Prostate gland (tissue), 2 donors: Measurements from ENCODE around the gene RGMA.

Experiments
- POLR2A ChIP-seq: fragments of 450-650 bp; IDR thresholded peaks from one replicate; pipeline ENCODE4 v1.6.1; 2016; ENCODE audit warnings: antibody characterized with exemption, mild to moderate bottlenecking
- TF ChIP-seq, protein P1 (sequence below), 4 experiments: fragments of 200-600 bp in 2 of 4; fragments of 450-650 bp in 2 of 4; sonication (generic) in 2 of 4; IDR thresholded peaks; 1 replicate in 3 of 4; 2 replicates in 1 of 4; pipeline ENCODE4 v1.5.1; 2016 to 2019; ENCODE audit warnings: antibody characterized with exemption in 4 of 4, mild to moderate bottlenecking in 2 of 4, moderate library complexity in 2 of 4

DNA sequence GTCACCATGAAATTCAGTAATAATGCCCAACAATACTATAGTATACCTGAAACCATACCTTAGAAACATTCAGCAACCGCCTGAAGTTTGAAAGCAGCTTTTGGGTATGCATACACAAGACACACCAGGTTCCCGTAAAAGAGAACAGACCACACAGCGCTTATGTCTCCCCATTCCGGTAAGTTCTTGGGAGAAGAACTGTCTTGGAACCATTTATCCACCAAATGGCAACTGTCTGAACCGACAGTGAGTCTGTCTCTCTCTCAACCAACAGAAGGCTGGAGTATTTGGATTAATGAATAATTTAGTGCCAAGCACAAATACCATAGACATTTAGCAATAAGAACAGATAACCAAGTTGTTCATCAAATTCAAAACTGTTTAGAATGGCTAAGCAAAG is 7.6 kb downstream of the RGMA start:
- TF ChIP-seq POLR2A = no peak
- TF ChIP-seq, protein P1, sequence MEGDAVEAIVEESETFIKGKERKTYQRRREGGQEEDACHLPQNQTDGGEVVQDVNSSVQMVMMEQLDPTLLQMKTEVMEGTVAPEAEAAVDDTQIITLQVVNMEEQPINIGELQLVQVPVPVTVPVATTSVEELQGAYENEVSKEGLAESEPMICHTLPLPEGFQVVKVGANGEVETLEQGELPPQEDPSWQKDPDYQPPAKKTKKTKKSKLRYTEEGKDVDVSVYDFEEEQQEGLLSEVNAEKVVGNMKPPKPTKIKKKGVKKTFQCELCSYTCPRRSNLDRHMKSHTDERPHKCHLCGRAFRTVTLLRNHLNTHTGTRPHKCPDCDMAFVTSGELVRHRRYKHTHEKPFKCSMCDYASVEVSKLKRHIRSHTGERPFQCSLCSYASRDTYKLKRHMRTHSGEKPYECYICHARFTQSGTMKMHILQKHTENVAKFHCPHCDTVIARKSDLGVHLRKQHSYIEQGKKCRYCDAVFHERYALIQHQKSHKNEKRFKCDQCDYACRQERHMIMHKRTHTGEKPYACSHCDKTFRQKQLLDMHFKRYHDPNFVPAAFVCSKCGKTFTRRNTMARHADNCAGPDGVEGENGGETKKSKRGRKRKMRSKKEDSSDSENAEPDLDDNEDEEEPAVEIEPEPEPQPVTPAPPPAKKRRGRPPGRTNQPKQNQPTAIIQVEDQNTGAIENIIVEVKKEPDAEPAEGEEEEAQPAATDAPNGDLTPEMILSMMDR (IDR thresholded peaks at IDR 0.05) = no peak
